IPS-18c (cell line): Measurements from ENCODE around the gene CACNA2D3.

Source experiments
- H3K4me3 ChIP-seq: 2 replicates; pipeline ENCODE4 v1.7.0; 2013; ENCODE audit warnings: low read depth, mild to moderate bottlenecking, low read length, moderate library complexity; ENCODE audit not compliant: insufficient read depth
- H3K9me3 ChIP-seq: one replicate; pipeline ENCODE4 v1.6.1; 2013; ENCODE audit warnings: mild to moderate bottlenecking, low read length, moderate library complexity; ENCODE audit not compliant: control insufficient read depth, insufficient read depth

The CACNA2D3 gene

GRCh38 chr3:54783611-54784010, 661.3 kb downstream of the CACNA2D3 start:
- H3K4me3 ChIP-seq = no peak overlapping the region
- no peaks in the 10 kb centered on the region for H3K9me3 ChIP-seq

- no peak overlapping the region for H3K4me3 ChIP-seq
- H3K9me3 ChIP-seq = no peaks in the 10 kb centered on the region
Observed at GRCh38 chr3:54784021-54784420, 661.7 kb downstream of the CACNA2D3 start.

GRCh38 chr3:54785976-54786375, 663.6 kb downstream of the CACNA2D3 start:
- Histone ChIP-seq H3K4me3 (no peak overlapping the region), H3K9me3 (no peaks in the 10 kb centered on the region)

- Histone ChIP-seq H3K4me3 (no peak overlapping the region), H3K9me3 (no peaks in the 10 kb centered on the region)
Observed at GRCh38 chr3:54790051-54790450, 667.7 kb downstream of the CACNA2D3 start.

- H3K4me3 ChIP-seq = no peak overlapping the region
Observed at GRCh38 chr3:54791501-54792156, 669.3 kb downstream of the CACNA2D3 start.

GRCh38 chr3:54792584-54792983, 670.2 kb downstream of the CACNA2D3 start:
- Histone ChIP-seq H3K9me3 (no peaks in the 10 kb centered on the region), H3K4me3 (no peak overlapping the region)

More at GRCh38 chr3:54791501-54792156, 669.3 kb downstream of the CACNA2D3 start:
- H3K9me3 ChIP-seq = no peaks in the 10 kb centered on the region

GRCh38 chr3:54793171-54793570, 670.8 kb downstream of the CACNA2D3 start:
- no peak overlapping the region for H3K4me3 ChIP-seq
- no peaks in the 10 kb centered on the region for H3K9me3 ChIP-seq

GRCh38 chr3:54797111-54797510, 674.8 kb downstream of the CACNA2D3 start:
- H3K4me3 ChIP-seq = no peak overlapping the region
- no peaks in the 10 kb centered on the region for H3K9me3 ChIP-seq

GRCh38 chr3:54800478-54800877, 678.1 kb downstream of the CACNA2D3 start:
- H3K4me3 ChIP-seq = no peak overlapping the region
- peaks cover 4% of the 10 kb centered on the region for H3K9me3 ChIP-seq

- Histone ChIP-seq H3K9me3 (peaks cover 4% of the 10 kb centered on the region), H3K4me3 (no peak overlapping the region)
Observed at GRCh38 chr3:54801977-54802376, 679.6 kb downstream of the CACNA2D3 start.

GRCh38 chr3:54810401-54810800, 688.0 kb downstream of the CACNA2D3 start:
- H3K4me3 ChIP-seq = no peak overlapping the region
- no peaks in the 10 kb centered on the region for H3K9me3 ChIP-seq

GRCh38 chr3:54814224-54814623, 691.9 kb downstream of the CACNA2D3 start:
- H3K4me3 ChIP-seq = no peak overlapping the region
- H3K9me3 ChIP-seq = no peaks in the 10 kb centered on the region

GRCh38 chr3:54817628-54818027, 695.3 kb downstream of the CACNA2D3 start:
- Histone ChIP-seq H3K4me3 (no peak overlapping the region), H3K9me3 (no peaks in the 10 kb centered on the region)

- no peak overlapping the region for H3K4me3 ChIP-seq
- no peaks in the 10 kb centered on the region for H3K9me3 ChIP-seq
Observed at GRCh38 chr3:54818486-54818885, 696.1 kb downstream of the CACNA2D3 start.

GRCh38 chr3:54818942-54819341, 696.6 kb downstream of the CACNA2D3 start:
- Histone ChIP-seq H3K4me3 (no peak overlapping the region), H3K9me3 (no peaks in the 10 kb centered on the region)

- Histone ChIP-seq H3K9me3 (no peaks in the 10 kb centered on the region), H3K4me3 (no peak overlapping the region)
Observed at GRCh38 chr3:54819946-54820345, 697.6 kb downstream of the CACNA2D3 start.

GRCh38 chr3:54822206-54822605, 699.9 kb downstream of the CACNA2D3 start:
- H3K4me3 ChIP-seq = no peak overlapping the region
- no peaks in the 10 kb centered on the region for H3K9me3 ChIP-seq

- H3K4me3 ChIP-seq = no peak overlapping the region
Observed at GRCh38 chr3:54826251-54826691, 703.9 kb downstream of the CACNA2D3 start.

GRCh38 chr3:54827056-54827687, 704.8 kb downstream of the CACNA2D3 start:
- H3K9me3 ChIP-seq = peaks cover 7% of the 10 kb centered on the region
- H3K4me3 ChIP-seq = no peak overlapping the region

More at GRCh38 chr3:54826251-54826691, 703.9 kb downstream of the CACNA2D3 start:
- H3K9me3 ChIP-seq = peaks cover 7% of the 10 kb centered on the region
